ENCODE results near the gene HTR3E. TPM values are rescaled to one million over a fixed set of nuclear protein-coding genes. Genes with fewer than 3 reads are reported as not detected.
A peak's percentile ranks its signal among the peaks of the same experiment; 100 is the strongest.

Gene HTR3E
- total and polyA plus RNA-seq, 2 of the 13 experiments (the other 11 are each of a cell fraction or from before 2014, with no cell fraction given) = not detected

GRCh38 chr3:184133840-184134745 is 37.2 kb downstream of the HTR3E start (continued):
- TF ChIP-seq THAP9 (CRISPR knock-in tag; IDR thresholded peaks at IDR 0.05; ENCODE audit: borderline replicate concordance) (peak; percentile 88; the same call in 1 of the 2 replicates), ZBTB7A (CRISPR knock-in tag; IDR thresholded peaks at IDR 0.05) (no peak), ZC3H13 (CRISPR knock-in tag; IDR thresholded peaks at IDR 0.05) (0 out of 2 replicates have a peak, but pooled peaks have one; percentile 20), YEATS4 (CRISPR knock-in tag; IDR thresholded peaks at IDR 0.05; ENCODE audit: borderline replicate concordance) (peak; percentile 90; the same call in 1 of the 2 replicates), AGO2 (optimal IDR thresholded peaks at IDR 0.05; ENCODE audit: low read depth, low read length) (no peak), RXRA (CRISPR knock-in tag; IDR thresholded peaks at IDR 0.05) (peak; percentile 30; the same call in 1 of the 2 replicates), ZNF431 (CRISPR knock-in tag; IDR thresholded peaks at IDR 0.05; ENCODE audit: borderline replicate concordance, low read depth) (no peak), ZNF678 (CRISPR knock-in tag; IDR thresholded peaks at IDR 0.05) (peak; percentile 63; the same call in 1 of the 2 replicates), ZNF232 (CRISPR knock-in tag; IDR thresholded peaks at IDR 0.05; ENCODE audit: borderline replicate concordance) (peak; percentile 69; the same call in 1 of the 2 replicates), CCAR2 (optimal IDR thresholded peaks at IDR 0.05; ENCODE audit: low read depth, low read length) (no peak), ZMYM3 (CRISPR knock-in tag; IDR thresholded peaks at IDR 0.05) (no peak), ZNF124 (CRISPR knock-in tag; IDR thresholded peaks at IDR 0.05) (peak; percentile 53; the same call in 1 of the 2 replicates), DPF2 (CRISPR knock-in tag; IDR thresholded peaks at IDR 0.05; ENCODE audit: borderline replicate concordance, low read depth) (no peak), ZNF687 (CRISPR knock-in tag; IDR thresholded peaks at IDR 0.05) (peak; percentile 98), KLF12 (CRISPR knock-in tag; IDR thresholded peaks at IDR 0.05; ENCODE audit: borderline replicate concordance) (no peak), ZNF776 (CRISPR knock-in tag; IDR thresholded peaks at IDR 0.05) (peak; percentile 73), RARG (CRISPR knock-in tag; IDR thresholded peaks at IDR 0.05; ENCODE audit: low read depth) (no peak), LCORL (IDR thresholded peaks at IDR 0.05) (no peak), LCORL (CRISPR knock-in tag; IDR thresholded peaks at IDR 0.05) (no peak), ZNF691 (CRISPR knock-in tag; IDR thresholded peaks at IDR 0.05; ENCODE audit: borderline replicate concordance, low read depth) (peak; percentile 49; the same call in 1 of the 2 replicates), NFE2L1 (CRISPR knock-in tag; IDR thresholded peaks at IDR 0.05; ENCODE audit: borderline replicate concordance) (no peak; the same call in 1 of the 2 replicates), GATAD1 (CRISPR knock-in tag; IDR thresholded peaks at IDR 0.05) (peak; percentile 81)

Measured in HepG2 (cell line).